GM23338 (cell line): ENCODE results near the gene ITLN1.

Experiments
- CREB1 ChIP-seq: fragments of 250-450 bp; sonication (Bioruptor Pico); IDR thresholded peaks from 2 replicates; pipeline ENCODE4 v1.5.0; 2020; ENCODE audit warnings: low read depth, mild to moderate bottlenecking, moderate library complexity
- CTCF ChIP-seq, 2 experiments: fragments of 200-600 bp in 1 of 2; sonication (generic) in 1 of 2; conservative IDR thresholded peaks; 2 replicates each; pipeline versions ENCODE4 v1.5.1 to v1.6.1; 2016 to 2017; ENCODE audit warnings: antibody characterized with exemption in 2 of 2, low read depth in 2 of 2, mild to moderate bottlenecking in 2 of 2, moderate library complexity in 1 of 2
- EZH2 ChIP-seq: fragments of 200-600 bp; sonication (generic); IDR thresholded peaks from one replicate; pipeline ENCODE4 v1.8.0; 2017; ENCODE audit warnings: antibody characterized with exemption, mild to moderate bottlenecking, low read depth; ENCODE audit not compliant: unreplicated experiment
- EZH2phosphoT487 ChIP-seq: fragments of 200-600 bp; sonication (generic); IDR thresholded peaks from one replicate; pipeline ENCODE4 v1.8.1; 2018; ENCODE audit warnings: antibody characterized with exemption; ENCODE audit not compliant: unreplicated experiment
- JUNB ChIP-seq: IDR thresholded peaks from one replicate; pipeline ENCODE4 v1.6.1; 2016; ENCODE audit warnings: antibody characterized with exemption; ENCODE audit not compliant: unreplicated experiment
- NANOG ChIP-seq: IDR thresholded peaks from 2 replicates; pipeline ENCODE4 v1.6.1; 2016; ENCODE audit warnings: antibody characterized with exemption, borderline replicate concordance
- POLR2AphosphoS5 ChIP-seq: IDR thresholded peaks from 2 replicates; pipeline ENCODE4 v1.6.1; 2016; ENCODE audit warnings: antibody characterized with exemption, low read depth
- STAT1 ChIP-seq: IDR thresholded peaks from one replicate; pipeline ENCODE4 v1.6.1; 2016; ENCODE audit warnings: antibody characterized with exemption; ENCODE audit not compliant: unreplicated experiment
- ZNF114 ChIP-seq: fragments of 250-450 bp; sonication (Bioruptor Pico); IDR thresholded peaks from 2 replicates; pipeline ENCODE4 v1.5.0; 2020; ENCODE audit warnings: mild to moderate bottlenecking, moderate library complexity
- ZNF331 ChIP-seq: fragments of 250-450 bp; sonication (Bioruptor Pico); IDR thresholded peaks from 2 replicates; pipeline ENCODE4 v1.5.0; 2020; ENCODE audit warnings: low read depth, mild to moderate bottlenecking, moderate library complexity
- TF ChIP-seq, protein P1 (sequence below): IDR thresholded peaks from one replicate; pipeline ENCODE4 v1.6.1; 2018; ENCODE audit warnings: antibody characterized with exemption; ENCODE audit not compliant: unreplicated experiment
- TF ChIP-seq, protein P2 (sequence below): IDR thresholded peaks from 2 replicates; pipeline ENCODE4 v1.6.1; 2016; ENCODE audit warnings: antibody characterized with exemption

GRCh38 chr1:160911925-160912324 is 26.9 kb upstream of the ITLN1 start:
- TF ChIP-seq CTCF (conservative IDR thresholded peaks at IDR 0.05; ENCODE audit: low read depth in 2 of 2) (no peak), EZH2 (no peak), POLR2AphosphoS5 (no peak), EZH2phosphoT487 (no peak), ZNF114 (no peak), JUNB (no peak), NANOG (no peak), STAT1 (no peak), CREB1 (CRISPR knock-in tag) (no peak), ZNF331 (CRISPR knock-in tag) (no peak)
- TF ChIP-seq, protein P1, sequence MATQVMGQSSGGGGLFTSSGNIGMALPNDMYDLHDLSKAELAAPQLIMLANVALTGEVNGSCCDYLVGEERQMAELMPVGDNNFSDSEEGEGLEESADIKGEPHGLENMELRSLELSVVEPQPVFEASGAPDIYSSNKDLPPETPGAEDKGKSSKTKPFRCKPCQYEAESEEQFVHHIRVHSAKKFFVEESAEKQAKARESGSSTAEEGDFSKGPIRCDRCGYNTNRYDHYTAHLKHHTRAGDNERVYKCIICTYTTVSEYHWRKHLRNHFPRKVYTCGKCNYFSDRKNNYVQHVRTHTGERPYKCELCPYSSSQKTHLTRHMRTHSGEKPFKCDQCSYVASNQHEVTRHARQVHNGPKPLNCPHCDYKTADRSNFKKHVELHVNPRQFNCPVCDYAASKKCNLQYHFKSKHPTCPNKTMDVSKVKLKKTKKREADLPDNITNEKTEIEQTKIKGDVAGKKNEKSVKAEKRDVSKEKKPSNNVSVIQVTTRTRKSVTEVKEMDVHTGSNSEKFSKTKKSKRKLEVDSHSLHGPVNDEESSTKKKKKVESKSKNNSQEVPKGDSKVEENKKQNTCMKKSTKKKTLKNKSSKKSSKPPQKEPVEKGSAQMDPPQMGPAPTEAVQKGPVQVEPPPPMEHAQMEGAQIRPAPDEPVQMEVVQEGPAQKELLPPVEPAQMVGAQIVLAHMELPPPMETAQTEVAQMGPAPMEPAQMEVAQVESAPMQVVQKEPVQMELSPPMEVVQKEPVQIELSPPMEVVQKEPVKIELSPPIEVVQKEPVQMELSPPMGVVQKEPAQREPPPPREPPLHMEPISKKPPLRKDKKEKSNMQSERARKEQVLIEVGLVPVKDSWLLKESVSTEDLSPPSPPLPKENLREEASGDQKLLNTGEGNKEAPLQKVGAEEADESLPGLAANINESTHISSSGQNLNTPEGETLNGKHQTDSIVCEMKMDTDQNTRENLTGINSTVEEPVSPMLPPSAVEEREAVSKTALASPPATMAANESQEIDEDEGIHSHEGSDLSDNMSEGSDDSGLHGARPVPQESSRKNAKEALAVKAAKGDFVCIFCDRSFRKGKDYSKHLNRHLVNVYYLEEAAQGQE, result no peak
- TF ChIP-seq, protein P2, sequence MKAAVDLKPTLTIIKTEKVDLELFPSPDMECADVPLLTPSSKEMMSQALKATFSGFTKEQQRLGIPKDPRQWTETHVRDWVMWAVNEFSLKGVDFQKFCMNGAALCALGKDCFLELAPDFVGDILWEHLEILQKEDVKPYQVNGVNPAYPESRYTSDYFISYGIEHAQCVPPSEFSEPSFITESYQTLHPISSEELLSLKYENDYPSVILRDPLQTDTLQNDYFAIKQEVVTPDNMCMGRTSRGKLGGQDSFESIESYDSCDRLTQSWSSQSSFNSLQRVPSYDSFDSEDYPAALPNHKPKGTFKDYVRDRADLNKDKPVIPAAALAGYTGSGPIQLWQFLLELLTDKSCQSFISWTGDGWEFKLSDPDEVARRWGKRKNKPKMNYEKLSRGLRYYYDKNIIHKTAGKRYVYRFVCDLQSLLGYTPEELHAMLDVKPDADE, result no peak
